Measurements from ENCODE around the gene IGF2BP1. TPM values are rescaled to one million over a fixed set of nuclear protein-coding genes. Genes with fewer than 3 reads are reported as not detected.

Gene IGF2BP1
- total RNA-seq, 1 experiment from 2014 or later, result 434 TPM

- no peak overlapping the region for H3K4me2 ChIP-seq (ENCODE audit: insufficient read depth, insufficient read length, low read length)
Measured at GRCh38 chr17:48990882-48991357, 6.3 kb upstream of the IGF2BP1 start.

More at GRCh38 chr17:48990882-48991357, 6.3 kb upstream of the IGF2BP1 start:
- Histone ChIP-seq H2BK20ac (ENCODE audit: low read depth, low read length, poor library complexity, severe bottlenecking) (no peak overlapping the region), H4K20me1 (ENCODE audit: control insufficient read depth, insufficient read depth, insufficient read length) (no peaks in the 10 kb centered on the region), H2AFZ (ENCODE audit: low read length) (no peak overlapping the region), H3K23ac (ENCODE audit: insufficient read length, low read depth, low read length) (no peak overlapping the region), H3K27me3 (ENCODE audit: insufficient read depth, low read length) (no peaks in the 10 kb centered on the region), H3K9me3 (ENCODE audit: control insufficient read depth, low read depth, low read length) (no peaks in the 10 kb centered on the region), H3T11ph (ENCODE audit: low read length) (no peak overlapping the region), H3K79me2 (ENCODE audit: insufficient read depth, low read length) (no peaks in the 10 kb centered on the region), H3K4ac (ENCODE audit: low read depth, low read length) (no peak overlapping the region), H3K14ac (ENCODE audit: insufficient read depth, low read length) (no peak overlapping the region), H3K23me2 (ENCODE audit: insufficient read length, low read depth, low read length, poor library complexity, severe bottlenecking) (peaks cover 12% of the 10 kb centered on the region), H3K18ac (ENCODE audit: insufficient read length, low read depth, low read length) (no peak overlapping the region), H4K8ac (replicated peaks; ENCODE audit: insufficient read length, low read depth, low read length) (no peak overlapping the region), H4K5ac (ENCODE audit: insufficient read length, low read depth, low read length) (no peak overlapping the region), H2BK120ac (ENCODE audit: low read depth, low read length, poor library complexity, severe bottlenecking) (no peak overlapping the region), H2BK12ac (ENCODE audit: insufficient read length, low read depth, low read length) (no peak overlapping the region), H2BK5ac (ENCODE audit: insufficient read length, low read length) (no peak overlapping the region), H2BK15ac (ENCODE audit: low read depth, low read length) (no peak overlapping the region), H3K9ac (ENCODE audit: extremely low read depth, insufficient read length, low read length) (no peak overlapping the region), H3K79me1 (ENCODE audit: insufficient read depth, low read depth, low read length, poor library complexity, severe bottlenecking) (no peaks in the 10 kb centered on the region), H3K56ac (ENCODE audit: insufficient read length, low read depth, low read length) (no peak overlapping the region), H3K27ac (ENCODE audit: insufficient read length, low read depth, low read length) (no peak overlapping the region), H3K4me1 (ENCODE audit: insufficient read depth, low read length) (0 out of 2 replicates have a peak, but pooled peaks cover 2% of the 10 kb centered on the region), H4K91ac (ENCODE audit: insufficient read length, low read depth, low read length) (no peak overlapping the region), H2AK5ac (ENCODE audit: insufficient read length, low read length) (no peak overlapping the region)
- TF ChIP-seq CTCF (conservative IDR thresholded peaks at IDR 0.05), result no peak
- peak; percentile 41 for DNase-seq
- peak overlapping the region; percentile 30 to 85 (median 82); a peak in 5 of 7 replicates for H3K27ac Mint-ChIP-seq
- H3K4me3 Mint-ChIP-seq, result peak overlapping the region; percentile 51 to 69
- H3K27me3 Mint-ChIP-seq (ENCODE audit: low read depth), result no peaks in the 10 kb centered on the region
- no peaks in the 10 kb centered on the region; a peak in 1 of 5 replicates for H3K9me3 Mint-ChIP-seq
- H3K36me3 Mint-ChIP-seq (ENCODE audit: insufficient read depth in 1 of 3, low read depth in 3 of 3), result no peaks in the 10 kb centered on the region
- WGBS (ENCODE audit: extremely low coverage, insufficient read length, low lambda C conversion rate), result no CpG with 5 or more reads among the region's 2 CpGs
- peaks cover 37 to 51% of the 10 kb centered on the region in 2 experiments for H3K4me1 Mint-ChIP-seq

Data from H9 (cell line).